Epithelial cell of esophagus (primary cell): ENCODE measurements around the gene CNPY1.

Experiments
- DNase-seq: peaks from one replicate; pipeline ENCODE4 v3.0.0; 2010; ENCODE audit warnings: low read depth
- H3K4me3 ChIP-seq: 2 replicates; pipeline ENCODE4 v1.5.1; 2011; ENCODE audit warnings: mild to moderate bottlenecking, low read length, control low read depth
- TF ChIP-seq, protein P1 (sequence below): IDR thresholded peaks from 2 replicates; pipeline ENCODE4 v1.5.1; 2011; ENCODE audit warnings: low read depth, mild to moderate bottlenecking, low read length, control low read depth, inconsistent platforms; ENCODE audit not compliant: insufficient read depth; ENCODE audit errors: missing control alignments

Gene CNPY1

DNA sequence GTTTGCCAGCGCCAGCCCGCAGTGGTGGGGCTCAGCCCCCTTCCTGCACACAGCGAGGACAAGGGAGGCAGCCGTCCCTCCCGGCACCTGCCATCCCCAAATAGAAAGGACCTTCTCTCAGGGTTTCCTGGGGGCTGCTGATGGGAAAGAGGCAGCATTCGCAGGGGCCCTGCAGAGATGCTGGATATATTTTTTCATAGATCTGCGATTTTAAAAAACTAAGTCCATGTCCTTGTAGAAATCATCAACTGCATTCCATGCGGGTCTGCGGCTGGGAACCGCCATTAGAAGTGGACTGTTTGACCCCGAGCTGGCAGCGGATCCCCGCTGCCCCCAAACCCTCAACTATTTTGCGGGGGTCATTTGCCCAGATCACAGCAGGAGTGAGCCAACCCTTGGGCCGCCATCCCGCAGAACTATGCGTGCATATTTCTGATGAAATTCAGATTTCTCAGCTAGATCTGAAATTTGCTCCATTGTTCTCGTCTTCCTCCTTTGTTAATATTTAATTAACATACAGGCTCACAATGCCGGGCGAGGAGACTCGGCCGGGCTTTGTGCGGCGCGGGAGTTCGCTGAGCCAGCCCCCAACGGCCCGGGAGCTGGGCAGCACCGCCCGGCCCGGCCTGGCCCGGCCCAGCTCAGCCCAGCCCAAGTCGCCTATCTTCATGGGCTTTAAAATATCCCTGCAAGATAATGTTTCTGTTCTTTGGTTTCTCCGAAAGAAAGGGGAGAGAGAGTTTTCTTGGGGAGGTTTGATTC, 86.5 kb downstream of the CNPY1 start:
- TF ChIP-seq, protein P1, sequence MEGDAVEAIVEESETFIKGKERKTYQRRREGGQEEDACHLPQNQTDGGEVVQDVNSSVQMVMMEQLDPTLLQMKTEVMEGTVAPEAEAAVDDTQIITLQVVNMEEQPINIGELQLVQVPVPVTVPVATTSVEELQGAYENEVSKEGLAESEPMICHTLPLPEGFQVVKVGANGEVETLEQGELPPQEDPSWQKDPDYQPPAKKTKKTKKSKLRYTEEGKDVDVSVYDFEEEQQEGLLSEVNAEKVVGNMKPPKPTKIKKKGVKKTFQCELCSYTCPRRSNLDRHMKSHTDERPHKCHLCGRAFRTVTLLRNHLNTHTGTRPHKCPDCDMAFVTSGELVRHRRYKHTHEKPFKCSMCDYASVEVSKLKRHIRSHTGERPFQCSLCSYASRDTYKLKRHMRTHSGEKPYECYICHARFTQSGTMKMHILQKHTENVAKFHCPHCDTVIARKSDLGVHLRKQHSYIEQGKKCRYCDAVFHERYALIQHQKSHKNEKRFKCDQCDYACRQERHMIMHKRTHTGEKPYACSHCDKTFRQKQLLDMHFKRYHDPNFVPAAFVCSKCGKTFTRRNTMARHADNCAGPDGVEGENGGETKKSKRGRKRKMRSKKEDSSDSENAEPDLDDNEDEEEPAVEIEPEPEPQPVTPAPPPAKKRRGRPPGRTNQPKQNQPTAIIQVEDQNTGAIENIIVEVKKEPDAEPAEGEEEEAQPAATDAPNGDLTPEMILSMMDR = no peak
- H3K4me3 ChIP-seq = no peak overlapping the region
- no peak for DNase-seq

DNA sequence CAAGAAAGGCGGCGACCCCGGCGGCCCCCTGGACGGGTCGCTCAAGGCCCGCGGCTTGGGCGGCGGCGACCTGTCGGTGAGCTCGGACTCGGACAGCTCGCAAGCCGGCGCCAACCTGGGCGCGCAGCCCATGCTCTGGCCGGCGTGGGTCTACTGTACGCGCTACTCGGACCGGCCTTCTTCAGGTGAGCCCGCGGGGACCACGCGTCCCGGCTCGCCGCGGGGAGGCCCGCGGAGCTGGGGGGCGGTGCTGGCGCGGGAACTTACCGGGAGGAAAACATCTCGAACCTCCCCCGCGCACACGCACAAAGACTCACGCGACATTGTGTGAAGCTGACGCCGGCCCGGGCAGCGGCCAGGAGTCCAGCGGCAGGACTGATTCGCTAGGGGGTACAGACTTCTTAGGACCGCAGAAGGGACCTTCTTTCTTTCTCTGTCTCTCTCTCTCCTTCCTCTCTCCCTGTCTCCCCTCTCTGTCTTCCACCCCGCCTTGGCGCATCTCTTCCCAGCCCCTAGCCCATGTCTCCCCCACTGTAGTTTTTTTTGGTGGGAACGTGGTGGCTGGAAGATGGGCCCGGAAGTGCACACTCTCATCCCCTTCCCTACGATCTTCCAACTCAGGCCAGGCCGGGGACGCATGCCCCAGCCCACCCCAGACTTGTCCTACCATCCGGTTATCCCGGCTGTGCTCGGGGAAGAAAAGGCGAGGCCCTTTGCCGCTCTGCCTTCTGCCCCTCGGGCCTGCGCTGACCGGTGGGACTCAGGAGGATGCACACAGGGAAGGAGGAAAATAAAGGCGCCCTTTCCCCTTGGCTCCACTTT, 87.3 kb downstream of the CNPY1 start:
- H3K4me3 ChIP-seq = no peak overlapping the region
- no peak for DNase-seq
- TF ChIP-seq, protein P1 = no peak

DNA sequence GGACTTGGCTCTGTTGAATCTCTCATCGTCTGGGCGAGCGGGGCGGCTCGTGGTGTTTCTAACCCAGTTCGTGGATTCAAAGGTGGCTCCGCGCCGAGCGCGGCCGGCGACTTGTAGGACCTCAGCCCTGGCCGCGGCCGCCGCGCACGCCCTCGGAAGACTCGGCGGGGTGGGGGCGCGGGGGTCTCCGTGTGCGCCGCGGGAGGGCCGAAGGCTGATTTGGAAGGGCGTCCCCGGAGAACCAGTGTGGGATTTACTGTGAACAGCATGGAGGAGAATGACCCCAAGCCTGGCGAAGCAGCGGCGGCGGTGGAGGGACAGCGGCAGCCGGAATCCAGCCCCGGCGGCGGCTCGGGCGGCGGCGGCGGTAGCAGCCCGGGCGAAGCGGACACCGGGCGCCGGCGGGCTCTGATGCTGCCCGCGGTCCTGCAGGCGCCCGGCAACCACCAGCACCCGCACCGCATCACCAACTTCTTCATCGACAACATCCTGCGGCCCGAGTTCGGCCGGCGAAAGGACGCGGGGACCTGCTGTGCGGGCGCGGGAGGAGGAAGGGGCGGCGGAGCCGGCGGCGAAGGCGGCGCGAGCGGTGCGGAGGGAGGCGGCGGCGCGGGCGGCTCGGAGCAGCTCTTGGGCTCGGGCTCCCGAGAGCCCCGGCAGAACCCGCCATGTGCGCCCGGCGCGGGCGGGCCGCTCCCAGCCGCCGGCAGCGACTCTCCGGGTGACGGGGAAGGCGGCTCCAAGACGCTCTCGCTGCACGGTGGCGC, 88.1 kb downstream of the CNPY1 start, which contains the start of gene EN2:
Gene EN2, plus strand, starts transcription at position 19 of the 767 bp plus-strand sequence. Its CDS starts 249 bp downstream, at position 268.
- DNase-seq = peak; percentile 9
- H3K4me3 ChIP-seq = peak within 1 kb of the TSS; percentile 41
- TF ChIP-seq, protein P1 = no peak

DNA sequence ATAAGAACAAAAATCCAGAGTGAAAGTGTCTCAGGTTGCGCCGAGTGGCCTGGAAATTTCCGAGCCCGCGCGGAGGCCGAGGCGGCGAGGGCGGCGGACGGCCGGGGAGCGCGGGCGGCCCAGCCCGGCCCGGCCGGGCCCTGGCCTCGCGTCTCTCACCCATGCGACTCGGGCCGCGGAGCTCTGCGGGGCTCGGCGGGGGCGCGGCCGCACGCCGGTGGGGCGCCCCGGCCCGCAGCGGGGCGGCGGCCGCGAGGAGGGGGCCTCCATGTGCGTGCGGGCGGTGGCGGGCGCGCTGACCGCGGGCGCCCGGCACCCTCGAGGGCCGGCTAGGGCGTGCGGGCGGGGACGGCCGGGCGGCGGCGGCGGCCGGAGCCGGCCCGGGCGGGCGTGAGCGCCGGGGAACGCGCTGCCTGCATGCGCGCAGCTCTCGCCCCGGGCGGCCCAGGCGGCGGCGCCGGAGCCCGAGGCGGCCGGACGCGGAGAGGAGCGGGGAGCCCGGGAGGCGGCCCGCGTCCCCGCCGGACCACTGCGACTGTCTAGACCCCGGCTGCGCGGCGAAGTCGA, 88.7 kb downstream of the CNPY1 start:
- TF ChIP-seq, protein P1 = no peak
- no peak for DNase-seq
- H3K4me3 ChIP-seq = peak overlapping the region; percentile 41

DNA sequence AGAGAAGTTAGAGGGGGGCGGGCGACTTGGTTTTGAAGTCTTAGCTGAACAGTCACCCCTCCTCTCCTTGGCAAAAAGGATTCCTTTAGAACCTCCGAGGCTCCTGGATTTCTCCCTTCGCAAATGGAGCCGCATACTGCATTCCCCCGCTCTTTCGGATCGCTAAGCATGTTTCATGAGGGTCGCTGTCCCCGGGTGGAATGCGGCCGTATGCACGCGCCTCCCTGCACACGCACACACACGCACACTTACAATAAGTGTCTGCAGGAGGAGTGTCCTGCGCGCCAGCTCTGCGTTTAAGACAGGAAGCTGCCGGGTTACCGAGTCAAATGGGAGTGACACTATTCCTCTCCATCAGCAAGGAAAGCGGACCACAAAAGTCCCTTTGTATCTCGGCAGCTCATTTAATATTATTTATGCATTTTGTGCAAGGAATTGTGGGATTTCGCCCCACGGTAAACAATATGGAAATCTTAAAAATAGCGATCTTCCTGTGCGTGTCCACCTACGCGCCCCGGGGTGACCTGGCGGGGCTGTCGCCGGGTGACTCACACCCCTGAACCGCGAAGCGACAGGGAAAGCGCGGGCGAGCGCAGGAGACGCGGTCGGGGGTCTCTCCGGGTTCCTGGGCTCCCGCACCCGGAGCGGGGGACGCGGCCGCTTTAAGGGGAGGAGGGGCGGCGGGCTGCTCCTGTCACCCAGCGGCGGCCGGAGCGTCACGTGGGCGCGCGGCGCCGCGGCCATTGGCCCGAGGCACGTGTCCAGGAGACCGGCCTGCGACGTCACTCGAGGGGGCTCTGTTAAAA, 89.4 kb downstream of the CNPY1 start:
- TF ChIP-seq, protein P1 = no peak
- H3K4me3 ChIP-seq = peak overlapping the region; percentile 41
- DNase-seq = peak; percentile 41
